ENCODE measurements around the gene OMA1. TPM values are rescaled to one million over a fixed set of nuclear protein-coding genes. Genes with fewer than 3 reads are reported as not detected.
"Not testable (repeated sequence)": the region's sequence is repeated elsewhere in the genome, so short reads cannot be mapped to it uniquely, and the experiment has no call there.

Gene OMA1
- polyA plus RNA-seq (2013, experiment 1 of 2; ENCODE audit: insufficient read length), result 15.2 TPM
- polyA plus RNA-seq (2013, experiment 2 of 2; ENCODE audit: insufficient read length), result 12.3 TPM

GRCh38 chr1:58546520-58547308 is at the start of gene OMA1:
TSS of gene OMA1 (minus strand) at chr1:58546726. CDS start at chr1:58539294, 7,432 bp downstream.
- DNase-seq, result peak; percentile 97

GRCh38 chr1:58594546-58594945 is 48.0 kb upstream of the OMA1 start:
- DNase-seq, result no peak

GRCh38 chr1:58592522-58593134 is 46.1 kb upstream of the OMA1 start:
- DNase-seq, result peak; percentile 90

GRCh38 chr1:58591806-58592205 is 45.3 kb upstream of the OMA1 start:
- DNase-seq, result no peak

- DNase-seq, result no peak
Measured at GRCh38 chr1:58590019-58590418, 43.5 kb upstream of the OMA1 start.

- no peak for DNase-seq
Measured at GRCh38 chr1:58588396-58588795, 41.9 kb upstream of the OMA1 start.

- no peak for DNase-seq
Measured at GRCh38 chr1:58587667-58588066, 41.1 kb upstream of the OMA1 start.

GRCh38 chr1:58586271-58586670 is 39.7 kb upstream of the OMA1 start:
- DNase-seq, result no peak

GRCh38 chr1:58585581-58586151 is 39.1 kb upstream of the OMA1 start:
- DNase-seq, result peak; percentile 55

- no peak for DNase-seq
Measured at GRCh38 chr1:58585166-58585565, 38.6 kb upstream of the OMA1 start.

GRCh38 chr1:58584082-58584895 is 37.8 kb upstream of the OMA1 start:
- DNase-seq, result peak; percentile 97

GRCh38 chr1:58583496-58583895 is 37.0 kb upstream of the OMA1 start:
- no peak for DNase-seq

GRCh38 chr1:58582143-58582542 is 35.6 kb upstream of the OMA1 start:
- not testable (repeated sequence) for DNase-seq

GRCh38 chr1:58581641-58582040 is 35.1 kb upstream of the OMA1 start:
- DNase-seq, result no peak

- DNase-seq, result no peak
Measured at GRCh38 chr1:58580186-58580585, 33.7 kb upstream of the OMA1 start.

GRCh38 chr1:58577654-58578030 is 31.1 kb upstream of the OMA1 start:
- DNase-seq, result no peak

- no peak for DNase-seq
Measured at GRCh38 chr1:58576727-58577653, 30.5 kb upstream of the OMA1 start, which contains the start of gene TACSTD2. TSS of gene TACSTD2 (minus strand) at chr1:58577252. CDS start at chr1:58577156, 96 bp downstream.

- DNase-seq, result no peak
Measured at GRCh38 chr1:58576325-58576726, 29.8 kb upstream of the OMA1 start.

GRCh38 chr1:58575551-58576324 is 29.2 kb upstream of the OMA1 start:
- no peak for DNase-seq

GRCh38 chr1:58574816-58575215 is 28.3 kb upstream of the OMA1 start:
- no peak for DNase-seq

All from fibroblast of skin of abdomen (primary cell).